HEK293 (cell line): Measurements from ENCODE around the gene ZMYND12.

Source experiments
- CTCF ChIA-PET: fragments of 350-600 bp; formaldehyde crosslinking; extraction: SDS; loops from one replicate; lab custom pipeline; 2021; ENCODE audit warnings: antibody characterized with exemption; lab: Yijun Ruan, JAX
- POLR2A ChIA-PET: fragments of 300-600 bp; formaldehyde crosslinking; extraction: SDS; loops from one replicate; lab custom pipeline; 2020; ENCODE audit warnings: antibody characterized with exemption, inconsistent platforms; lab: Yijun Ruan, JAX
- H3K27ac ChIP-seq: fragments of 200-500 bp; sonication (Bioruptor generic); 2 replicates; pipeline ENCODE4 v1.5.1; 2014; ENCODE audit warnings: low read depth, low read length, control low read depth, inconsistent platforms; ENCODE audit errors: extremely low read depth
- H3K36me3 ChIP-seq, 2 experiments: fragments of 200-500 bp in 1 of 2; sonication (Bioruptor generic) in 1 of 2; 1 replicate in 1 of 2; 2 replicates in 1 of 2; pipeline ENCODE4 v1.5.1; 2014 to 2017; ENCODE audit warnings: inconsistent platforms in 2 of 2, low read length in 2 of 2; ENCODE audit not compliant: control insufficient read depth in 2 of 2, insufficient read depth in 1 of 2
- H3K4me1 ChIP-seq: fragments of 200-500 bp; sonication (Bioruptor generic); 2 replicates; pipeline ENCODE4 v1.5.1; 2014; ENCODE audit warnings: mild to moderate bottlenecking, low read length, inconsistent platforms; ENCODE audit not compliant: control insufficient read depth, insufficient read depth
- H3K4me3 ChIP-seq: 2 replicates; pipeline ENCODE4 v1.5.1; 2011; ENCODE audit warnings: low read depth, mild to moderate bottlenecking, control low read depth, low read length, moderate library complexity
- H3K9me3 ChIP-seq: fragments of 200-500 bp; sonication (Bioruptor generic); 2 replicates; pipeline ENCODE4 v1.5.1; 2014; ENCODE audit warnings: low read depth, low read length, inconsistent platforms; ENCODE audit not compliant: control insufficient read depth, insufficient read depth
- CTCF ChIP-seq: fragments of 450-650 bp; formaldehyde crosslinking; IDR thresholded peaks from 2 replicates; pipeline ENCODE4 v1.5.1; 2016; ENCODE audit warnings: missing biosample characterization, missing genetic modification characterization
- EGR2 ChIP-seq: fragments of 450-650 bp; formaldehyde crosslinking; IDR thresholded peaks from 2 replicates; pipeline ENCODE4 v1.5.1; 2016; ENCODE audit warnings: low read depth, missing biosample characterization, missing genetic modification characterization
- GLIS2 ChIP-seq: fragments of 450-650 bp; formaldehyde crosslinking; IDR thresholded peaks from 2 replicates; pipeline ENCODE4 v1.5.1; 2016; ENCODE audit warnings: missing biosample characterization, missing genetic modification characterization
- HOXD13 ChIP-seq: sonication (generic); formaldehyde crosslinking; IDR thresholded peaks from 2 replicates; pipeline ENCODE4 v1.8.0; 2022; ENCODE audit warnings: missing genetic modification reagents, borderline replicate concordance
- IKZF3 ChIP-seq: fragments of 450-650 bp; IDR thresholded peaks from 2 replicates; pipeline ENCODE4 v1.5.0; 2018; ENCODE audit warnings: missing biosample characterization, mild to moderate bottlenecking, missing genetic modification characterization, moderate library complexity
- KLF17 ChIP-seq: fragments of 450-650 bp; formaldehyde crosslinking; IDR thresholded peaks from 2 replicates; pipeline ENCODE4 v1.5.1; 2016; ENCODE audit warnings: missing biosample characterization, missing genetic modification characterization
- OSR2 ChIP-seq: fragments of 450-650 bp; formaldehyde crosslinking; IDR thresholded peaks from 2 replicates; pipeline ENCODE4 v1.5.1; 2016; ENCODE audit warnings: missing biosample characterization, missing genetic modification characterization
- OVOL3 ChIP-seq: fragments of 450-650 bp; formaldehyde crosslinking; IDR thresholded peaks from 2 replicates; pipeline ENCODE4 v1.5.1; 2016; ENCODE audit warnings: missing biosample characterization, missing genetic modification characterization
- SCRT1 ChIP-seq: fragments of 450-650 bp; formaldehyde crosslinking; IDR thresholded peaks from 2 replicates; pipeline ENCODE4 v1.5.1; 2016; ENCODE audit warnings: missing biosample characterization, missing genetic modification characterization, borderline replicate concordance
- YY1 ChIP-seq: fragments of 450-650 bp; formaldehyde crosslinking; IDR thresholded peaks from 2 replicates; pipeline ENCODE4 v1.5.1; 2018; ENCODE audit warnings: missing biosample characterization, missing genetic modification characterization
- ZBTB44 ChIP-seq: fragments of 450-650 bp; IDR thresholded peaks from 2 replicates; pipeline ENCODE4 v1.5.1; 2018; ENCODE audit warnings: missing biosample characterization, mild to moderate bottlenecking, missing genetic modification characterization
- ZBTB48 ChIP-seq: fragments of 450-650 bp; formaldehyde crosslinking; IDR thresholded peaks from 2 replicates; pipeline ENCODE4 v1.5.1; 2016; ENCODE audit warnings: missing biosample characterization, missing genetic modification characterization
- ZBTB8A ChIP-seq: fragments of 450-650 bp; formaldehyde crosslinking; IDR thresholded peaks from 2 replicates; pipeline ENCODE4 v1.5.1; 2016; ENCODE audit warnings: missing biosample characterization, missing genetic modification characterization
- ZFHX2 ChIP-seq: fragments of 450-650 bp; formaldehyde crosslinking; conservative IDR thresholded peaks from 2 replicates; pipeline ENCODE4 v1.5.1; 2016; ENCODE audit warnings: missing biosample characterization, missing genetic modification characterization
- ZIC2 ChIP-seq: fragments of 450-650 bp; formaldehyde crosslinking; IDR thresholded peaks from 2 replicates; pipeline ENCODE4 v1.5.1; 2016; ENCODE audit warnings: missing biosample characterization, missing genetic modification characterization
- ZNF112 ChIP-seq: fragments of 450-650 bp; formaldehyde crosslinking; IDR thresholded peaks from 2 replicates; pipeline ENCODE4 v1.5.0; 2017; ENCODE audit warnings: missing biosample characterization, missing genetic modification characterization
- ZNF140 ChIP-seq: fragments of 450-650 bp; formaldehyde crosslinking; IDR thresholded peaks from 2 replicates; pipeline ENCODE4 v1.5.1; 2016; ENCODE audit warnings: missing biosample characterization, missing genetic modification characterization
- ZNF184 ChIP-seq: fragments of 450-650 bp; IDR thresholded peaks from 2 replicates; pipeline ENCODE4 v1.5.1; 2018; ENCODE audit warnings: missing biosample characterization, mild to moderate bottlenecking, missing genetic modification characterization
- ZNF354C ChIP-seq: fragments of 450-650 bp; formaldehyde crosslinking; IDR thresholded peaks from 2 replicates; pipeline ENCODE4 v1.5.1; 2016; ENCODE audit warnings: missing biosample characterization, missing genetic modification characterization, low read depth, borderline replicate concordance
- ZNF366 ChIP-seq: fragments of 450-650 bp; formaldehyde crosslinking; conservative IDR thresholded peaks from 2 replicates; pipeline ENCODE4 v1.5.1; 2016; ENCODE audit warnings: missing biosample characterization, missing genetic modification characterization
- ZNF37A ChIP-seq: fragments of 450-650 bp; IDR thresholded peaks from 2 replicates; pipeline ENCODE4 v1.5.1; 2018; ENCODE audit warnings: missing biosample characterization, missing genetic modification characterization
- ZNF426 ChIP-seq: fragments of 450-650 bp; formaldehyde crosslinking; IDR thresholded peaks from 2 replicates; pipeline ENCODE4 v1.5.1; 2017; ENCODE audit warnings: missing biosample characterization, missing genetic modification characterization, mild to moderate bottlenecking, inconsistent platforms, moderate library complexity
- ZNF549 ChIP-seq: fragments of 450-650 bp; IDR thresholded peaks from 2 replicates; pipeline ENCODE4 v1.5.1; 2018; ENCODE audit warnings: missing biosample characterization, missing genetic modification characterization, mild to moderate bottlenecking, inconsistent platforms, moderate library complexity
- ZNF555 ChIP-seq: fragments of 450-650 bp; formaldehyde crosslinking; conservative IDR thresholded peaks from 2 replicates; pipeline ENCODE4 v1.5.1; 2017; ENCODE audit warnings: missing biosample characterization, mild to moderate bottlenecking, missing genetic modification characterization, inconsistent platforms
- ZNF747 ChIP-seq: fragments of 450-650 bp; formaldehyde crosslinking; IDR thresholded peaks from 2 replicates; pipeline ENCODE4 v1.5.1; 2016; ENCODE audit warnings: missing biosample characterization, missing genetic modification characterization
- ZNF76 ChIP-seq: fragments of 450-650 bp; formaldehyde crosslinking; IDR thresholded peaks from 2 replicates; pipeline ENCODE4; 2016; ENCODE audit warnings: low read depth, missing biosample characterization, missing genetic modification characterization, borderline replicate concordance
- ZNF768 ChIP-seq: fragments of 450-650 bp; formaldehyde crosslinking; IDR thresholded peaks from 2 replicates; pipeline ENCODE4 v1.5.1; 2018; ENCODE audit warnings: missing biosample characterization, mild to moderate bottlenecking, missing genetic modification characterization
- ZNF792 ChIP-seq: fragments of 450-650 bp; formaldehyde crosslinking; IDR thresholded peaks from 2 replicates; pipeline ENCODE4 v1.5.1; 2016; ENCODE audit warnings: missing biosample characterization, missing genetic modification characterization
- ZSCAN5A ChIP-seq: fragments of 450-650 bp; formaldehyde crosslinking; IDR thresholded peaks from 2 replicates; pipeline ENCODE4 v1.5.1; 2016; ENCODE audit warnings: missing biosample characterization, missing genetic modification characterization
- ZXDB ChIP-seq: fragments of 450-650 bp; formaldehyde crosslinking; IDR thresholded peaks from 2 replicates; pipeline ENCODE4 v1.5.1; 2016; ENCODE audit warnings: missing biosample characterization, missing genetic modification characterization
- TF ChIP-seq, protein P1 (sequence below): fragments of 450-650 bp; formaldehyde crosslinking; IDR thresholded peaks from 2 replicates; pipeline ENCODE4 v1.5.1; 2016; ENCODE audit warnings: missing biosample characterization, missing genetic modification characterization

Gene ZMYND12

GRCh38 chr1:42456010-42456753 is at the start of gene ZMYND12, which contains the start of gene PPCS:
ZMYND12 (minus strand) TSS chr1:42456022; CDS start chr1:42455997, 25 bp downstream.
PPCS (plus strand) TSS chr1:42456543; CDS start chr1:42456566, 23 bp downstream.
- POLR2A ChIA-PET = interaction anchor here (1.0 to 1.2 kb wide), 2 partner anchors 115 to 226 kb away, joined by 4 to 5 read pairs; partner anchors contain the start of gene YBX1
- TF ChIP-seq ZBTB44 (tag by site-specific recombination) (no peak), CTCF (0 out of 2 replicates have a peak, but pooled peaks have one; percentile 12), ZNF768 (tag by site-specific recombination) (no peak), ZFHX2 (tag by site-specific recombination) (peak; percentile 96), EGR2 (tag by site-specific recombination) (peak; percentile 87), ZXDB (peak; percentile 66), ZNF140 (tag by site-specific recombination) (no peak), GLIS2 (tag by site-specific recombination) (peak; percentile 29; the same call in 1 of the 2 replicates), OSR2 (peak; percentile 63), SCRT1 (tag by site-specific recombination) (no peak), ZNF555 (tag by site-specific recombination) (no peak), HOXD13 (CRISPR knock-in tag) (no peak), ZNF184 (tag by site-specific recombination) (no peak), IKZF3 (tag by site-specific recombination) (no peak), ZNF366 (tag by site-specific recombination) (peak; percentile 41; the same call in 1 of the 2 replicates), ZNF76 (0 out of 2 replicates have a peak, but pooled peaks have one; percentile 41), ZNF549 (tag by site-specific recombination) (no peak), ZBTB8A (peak; percentile 48; the same call in 1 of the 2 replicates), YY1 (tag by site-specific recombination) (peak; percentile 84), ZSCAN5A (tag by site-specific recombination) (peak; percentile 64; the same call in 1 of the 2 replicates), ZNF792 (0 out of 2 replicates have a peak, but pooled peaks have one; percentile 14), ZBTB48 (tag by site-specific recombination) (peak; percentile 28), KLF17 (no peak), ZNF354C (no peak), ZNF747 (tag by site-specific recombination) (no peak), OVOL3 (0 out of 2 replicates have a peak, but pooled peaks have one; percentile 18), ZNF37A (tag by site-specific recombination) (no peak), ZNF112 (no peak), ZIC2 (0 out of 2 replicates have a peak, but pooled peaks have one; percentile 20), ZNF426 (tag by site-specific recombination) (no peak)
- TF ChIP-seq, protein P1, sequence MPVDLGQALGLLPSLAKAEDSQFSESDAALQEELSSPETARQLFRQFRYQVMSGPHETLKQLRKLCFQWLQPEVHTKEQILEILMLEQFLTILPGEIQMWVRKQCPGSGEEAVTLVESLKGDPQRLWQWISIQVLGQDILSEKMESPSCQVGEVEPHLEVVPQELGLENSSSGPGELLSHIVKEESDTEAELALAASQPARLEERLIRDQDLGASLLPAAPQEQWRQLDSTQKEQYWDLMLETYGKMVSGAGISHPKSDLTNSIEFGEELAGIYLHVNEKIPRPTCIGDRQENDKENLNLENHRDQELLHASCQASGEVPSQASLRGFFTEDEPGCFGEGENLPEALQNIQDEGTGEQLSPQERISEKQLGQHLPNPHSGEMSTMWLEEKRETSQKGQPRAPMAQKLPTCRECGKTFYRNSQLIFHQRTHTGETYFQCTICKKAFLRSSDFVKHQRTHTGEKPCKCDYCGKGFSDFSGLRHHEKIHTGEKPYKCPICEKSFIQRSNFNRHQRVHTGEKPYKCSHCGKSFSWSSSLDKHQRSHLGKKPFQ (tag by site-specific recombination) = no peak

More at GRCh38 chr1:42456010-42456753, at the start of gene ZMYND12, which contains the start of gene PPCS:
- H3K4me3 ChIP-seq = peak within 1 kb of the TSS; percentile 75
- H3K4me1 ChIP-seq = 0 out of 2 replicates have a peak, but pooled peaks cover 3% of the 10 kb centered on the region
- H3K27ac ChIP-seq = peak within 1 kb of the TSS; percentile 76
- peaks cover 20 to 33% of the 10 kb centered on the region in 2 experiments for H3K36me3 ChIP-seq
- CTCF ChIA-PET = no interaction called here
- H3K9me3 ChIP-seq = no peaks in the 10 kb centered on the region
